Measurements from ENCODE around the gene C9orf153. TPM values are rescaled to one million over a fixed set of nuclear protein-coding genes. Genes with fewer than 3 reads are reported as not detected.

Gene C9orf153
- total and polyA plus RNA-seq, 2 of the 4 experiments (the other 2 are of a cell fraction) = not detected

DNA sequence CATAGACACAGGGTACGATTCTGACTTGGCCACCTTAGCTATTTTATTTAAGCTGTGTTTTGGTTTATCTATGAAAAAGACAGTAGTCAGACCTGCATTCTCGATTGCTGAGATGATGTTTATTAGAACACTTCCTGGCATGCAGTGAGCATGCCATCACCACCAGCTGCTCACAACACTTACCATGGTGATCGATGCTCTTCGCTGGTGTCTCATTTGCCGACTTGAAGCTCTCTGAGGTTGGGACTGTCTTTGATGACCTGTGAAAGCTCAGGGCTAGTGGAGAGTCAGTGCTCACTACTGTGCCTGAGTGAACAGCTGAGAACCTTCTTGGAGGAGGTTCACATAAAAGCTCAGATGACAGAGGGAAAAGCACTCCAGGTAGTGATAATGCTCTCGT, 4.4 kb upstream of the C9orf153 start:
- Histone ChIP-seq H3K36me3 (ENCODE audit: control insufficient read depth, insufficient read depth, low read length) (peaks cover 21% of the 10 kb centered on the region), H3K18ac (ENCODE audit: low read depth, low read length) (no peak overlapping the region), H3K23ac (ENCODE audit: low read depth, low read length) (no peak overlapping the region), H4K8ac (ENCODE audit: low read depth in 2 of 2, low read length in 2 of 2) (no peak overlapping the region), H2BK120ac (ENCODE audit: low read depth, low read length) (no peak overlapping the region), H2BK20ac (ENCODE audit: low read depth, low read length) (no peak overlapping the region), H3K27me3 (ENCODE audit: control insufficient read depth, insufficient read depth, low read length) (no peaks in the 10 kb centered on the region), H2AK9ac (replicated peaks; ENCODE audit: low read depth, low read length, poor library complexity) (no peak overlapping the region), H3K56ac (ENCODE audit: extremely low read depth, insufficient read depth, low read length) (no peak overlapping the region), H4K20me1 (ENCODE audit: insufficient read depth, low read length) (no peaks in the 10 kb centered on the region), H2AFZ (replicated peaks; ENCODE audit: low read length, poor library complexity) (no peak overlapping the region), H3K27ac (ENCODE audit: insufficient read depth, low read length) (no peak overlapping the region), H4K5ac (ENCODE audit: low read depth, low read length) (no peak overlapping the region), H3K79me1 (ENCODE audit: low read depth in 1 of 2, low read length in 2 of 2) (peaks cover 0 to 17% of the 10 kb centered on the region in 2 experiments), H3K4me3 (ENCODE audit: insufficient read depth, low read depth, low read length) (no peak overlapping the region), H3K4ac (ENCODE audit: low read depth, low read length) (no peak overlapping the region), H3K9ac (ENCODE audit: low read depth, low read length) (no peak overlapping the region), H3K4me2 (ENCODE audit: low read depth, low read length) (no peak overlapping the region), H2BK15ac (ENCODE audit: low read depth, low read length) (no peak overlapping the region), H2AK5ac (ENCODE audit: low read depth, low read length) (no peak overlapping the region), H4K91ac (ENCODE audit: insufficient read depth, low read depth, low read length) (no peak overlapping the region), H3K9me3 (ENCODE audit: control insufficient read depth, insufficient read depth, low read length) (no peaks in the 10 kb centered on the region), H3K4me1 (ENCODE audit: control insufficient read depth, insufficient read depth, low read length) (peaks cover 4% of the 10 kb centered on the region; the same call in 1 of the 2 replicates), H3K14ac (replicated peaks; ENCODE audit: low read depth, low read length) (no peak overlapping the region), H2BK5ac (ENCODE audit: low read depth, low read length, poor library complexity, severe bottlenecking) (no peak overlapping the region), H3K9me1 (ENCODE audit: insufficient read depth, low read length) (peaks cover 19% of the 10 kb centered on the region; the same call in 1 of the 2 replicates)
- intact Hi-C loops (cut with micrococcal nuclease) (no loop called here), dilution Hi-C loops (cut with HindIII; ENCODE audit: low sequenced_read_pairs, unreplicated experiment) (no loop called here), in situ Hi-C loops (cut with MboI; ENCODE audit: low sequenced_read_pairs) (no loop called here)
- ATAC-seq (ENCODE audit: low read depth) = peak; percentile 46; the same call in 1 of the 2 replicates
- TF ChIP-seq USF2 (IDR thresholded peaks at IDR 0.05; ENCODE audit: low read depth, low read length) (no peak), CEBPB (IDR thresholded peaks at IDR 0.05; ENCODE audit: low read depth, low read length) (no peak), SMC3 (IDR thresholded peaks at IDR 0.05; ENCODE audit: low read depth, low read length) (no peak), CTCF (conservative IDR thresholded peaks at IDR 0.05; ENCODE audit: low read depth, low read length) (no peak), BHLHE40 (IDR thresholded peaks at IDR 0.05; ENCODE audit: low read depth, low read length) (no peak), NFE2L2 (IDR thresholded peaks at IDR 0.05; ENCODE audit: low read depth, low read length) (no peak), RAD21 (IDR thresholded peaks at IDR 0.05; ENCODE audit: low read length) (no peak), FOS (IDR thresholded peaks at IDR 0.05; ENCODE audit: low read depth, low read length) (no peak), MAFK (IDR thresholded peaks at IDR 0.05; ENCODE audit: low read depth, low read length) (no peak), CHD1 (IDR thresholded peaks at IDR 0.05; ENCODE audit: low read depth, low read length) (no peak), MXI1 (IDR thresholded peaks at IDR 0.05; ENCODE audit: borderline replicate concordance, low read depth, low read length) (no peak), MAZ (IDR thresholded peaks at IDR 0.05; ENCODE audit: borderline replicate concordance, low read depth, low read length) (no peak), POLR2A (IDR thresholded peaks at IDR 0.05; ENCODE audit: low read depth, low read length) (no peak), RCOR1 (IDR thresholded peaks at IDR 0.05; ENCODE audit: insufficient replicate concordance, low read length) (no peak), RFX5 (IDR thresholded peaks at IDR 0.05; ENCODE audit: low read depth, low read length) (no peak)
- TF ChIP-seq, protein P1, sequence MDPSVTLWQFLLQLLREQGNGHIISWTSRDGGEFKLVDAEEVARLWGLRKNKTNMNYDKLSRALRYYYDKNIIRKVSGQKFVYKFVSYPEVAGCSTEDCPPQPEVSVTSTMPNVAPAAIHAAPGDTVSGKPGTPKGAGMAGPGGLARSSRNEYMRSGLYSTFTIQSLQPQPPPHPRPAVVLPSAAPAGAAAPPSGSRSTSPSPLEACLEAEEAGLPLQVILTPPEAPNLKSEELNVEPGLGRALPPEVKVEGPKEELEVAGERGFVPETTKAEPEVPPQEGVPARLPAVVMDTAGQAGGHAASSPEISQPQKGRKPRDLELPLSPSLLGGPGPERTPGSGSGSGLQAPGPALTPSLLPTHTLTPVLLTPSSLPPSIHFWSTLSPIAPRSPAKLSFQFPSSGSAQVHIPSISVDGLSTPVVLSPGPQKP (IDR thresholded peaks at IDR 0.05; ENCODE audit: borderline replicate concordance, low read depth, low read length) = no peak
- POLR2A ChIA-PET (ENCODE audit: unreplicated experiment) = no interaction called here
- CTCF ChIA-PET = no interaction called here
- DNase-seq = peak; percentile 43
- BruUV-seq (replicated peaks) = no TSS peak
- WGBS, 2 experiments (ENCODE audit: extremely low coverage in 2 of 2, insufficient read length in 1 of 2) = no CpG with 5 or more reads among the region's 6 CpGs

Measured in IMR-90 (cell line).